A673 (cell line): Measurements from ENCODE around the gene SMARCAD1.

Experiments
- EZH2 ChIP-seq: fragments of 200-600 bp; sonication (generic); IDR thresholded peaks from 2 replicates; pipeline ENCODE4 v1.6.1; 2017; ENCODE audit warnings: borderline replicate concordance, low read depth, mild to moderate bottlenecking, mixed read lengths, antibody characterized with exemption, low read length; ENCODE audit not compliant: poor library complexity, severe bottlenecking
- TF ChIP-seq, protein P1 (sequence below): fragments of 300-800, 200-600 bp; sonication (generic); conservative IDR thresholded peaks from 2 replicates; pipeline ENCODE4 v1.5.1; 2017; ENCODE audit warnings: low read depth, mild to moderate bottlenecking, antibody characterized with exemption, low read length, moderate library complexity, mixed read lengths

DNA sequence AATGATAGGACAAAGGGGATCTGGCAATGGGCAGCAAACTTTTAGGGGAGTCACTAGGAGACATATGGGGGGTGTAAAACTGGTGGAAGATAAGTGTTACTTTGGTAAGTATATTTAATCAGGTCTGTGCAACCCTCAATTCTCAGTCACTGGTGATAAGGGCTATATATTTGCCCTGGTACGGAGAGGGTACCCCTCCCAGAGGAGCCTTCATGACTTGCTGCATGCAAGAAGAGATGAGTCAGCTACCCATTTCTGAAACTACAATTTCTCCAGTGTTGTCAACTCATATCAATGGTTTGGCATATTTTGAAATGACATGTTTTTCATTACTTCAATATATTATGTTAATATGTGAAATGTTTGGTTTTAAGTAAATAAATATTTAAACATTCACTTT lies 14.3 kb downstream of the SMARCAD1 start:
- TF ChIP-seq, protein P1, sequence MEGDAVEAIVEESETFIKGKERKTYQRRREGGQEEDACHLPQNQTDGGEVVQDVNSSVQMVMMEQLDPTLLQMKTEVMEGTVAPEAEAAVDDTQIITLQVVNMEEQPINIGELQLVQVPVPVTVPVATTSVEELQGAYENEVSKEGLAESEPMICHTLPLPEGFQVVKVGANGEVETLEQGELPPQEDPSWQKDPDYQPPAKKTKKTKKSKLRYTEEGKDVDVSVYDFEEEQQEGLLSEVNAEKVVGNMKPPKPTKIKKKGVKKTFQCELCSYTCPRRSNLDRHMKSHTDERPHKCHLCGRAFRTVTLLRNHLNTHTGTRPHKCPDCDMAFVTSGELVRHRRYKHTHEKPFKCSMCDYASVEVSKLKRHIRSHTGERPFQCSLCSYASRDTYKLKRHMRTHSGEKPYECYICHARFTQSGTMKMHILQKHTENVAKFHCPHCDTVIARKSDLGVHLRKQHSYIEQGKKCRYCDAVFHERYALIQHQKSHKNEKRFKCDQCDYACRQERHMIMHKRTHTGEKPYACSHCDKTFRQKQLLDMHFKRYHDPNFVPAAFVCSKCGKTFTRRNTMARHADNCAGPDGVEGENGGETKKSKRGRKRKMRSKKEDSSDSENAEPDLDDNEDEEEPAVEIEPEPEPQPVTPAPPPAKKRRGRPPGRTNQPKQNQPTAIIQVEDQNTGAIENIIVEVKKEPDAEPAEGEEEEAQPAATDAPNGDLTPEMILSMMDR, result no peak
- TF ChIP-seq EZH2, result no peak
